GM23338 (cell line): ENCODE results near the gene SMYD3.

Experiments used
- CREB1 ChIP-seq: fragments of 250-450 bp; sonication (Bioruptor Pico); IDR thresholded peaks from 2 replicates; pipeline ENCODE4 v1.5.0; 2020; ENCODE audit warnings: low read depth, mild to moderate bottlenecking, moderate library complexity
- CTCF ChIP-seq, 2 experiments: fragments of 200-600 bp in 1 of 2; sonication (generic) in 1 of 2; conservative IDR thresholded peaks; 2 replicates each; pipeline versions ENCODE4 v1.5.1 to v1.6.1; 2016 to 2017; ENCODE audit warnings: antibody characterized with exemption in 2 of 2, low read depth in 2 of 2, mild to moderate bottlenecking in 2 of 2, moderate library complexity in 1 of 2
- ETS1 ChIP-seq: IDR thresholded peaks from 2 replicates; pipeline ENCODE4 v1.6.1; 2016; ENCODE audit warnings: antibody characterized with exemption
- EZH2 ChIP-seq: fragments of 200-600 bp; sonication (generic); IDR thresholded peaks from one replicate; pipeline ENCODE4 v1.8.0; 2017; ENCODE audit warnings: antibody characterized with exemption, mild to moderate bottlenecking, low read depth; ENCODE audit not compliant: unreplicated experiment
- EZH2phosphoT487 ChIP-seq: fragments of 200-600 bp; sonication (generic); IDR thresholded peaks from one replicate; pipeline ENCODE4 v1.8.1; 2018; ENCODE audit warnings: antibody characterized with exemption; ENCODE audit not compliant: unreplicated experiment
- JUNB ChIP-seq: IDR thresholded peaks from one replicate; pipeline ENCODE4 v1.6.1; 2016; ENCODE audit warnings: antibody characterized with exemption; ENCODE audit not compliant: unreplicated experiment
- NANOG ChIP-seq: IDR thresholded peaks from 2 replicates; pipeline ENCODE4 v1.6.1; 2016; ENCODE audit warnings: antibody characterized with exemption, borderline replicate concordance
- POLR2AphosphoS5 ChIP-seq: IDR thresholded peaks from 2 replicates; pipeline ENCODE4 v1.6.1; 2016; ENCODE audit warnings: antibody characterized with exemption, low read depth
- REST ChIP-seq: IDR thresholded peaks from one replicate; pipeline ENCODE4 v1.6.1; 2018; ENCODE audit warnings: antibody characterized with exemption; ENCODE audit not compliant: unreplicated experiment
- STAT1 ChIP-seq: IDR thresholded peaks from one replicate; pipeline ENCODE4 v1.6.1; 2016; ENCODE audit warnings: antibody characterized with exemption; ENCODE audit not compliant: unreplicated experiment
- ZNF331 ChIP-seq: fragments of 250-450 bp; sonication (Bioruptor Pico); IDR thresholded peaks from 2 replicates; pipeline ENCODE4 v1.5.0; 2020; ENCODE audit warnings: low read depth, mild to moderate bottlenecking, moderate library complexity

GRCh38 chr1:245753807-245754206 lies 753.3 kb downstream of the SMYD3 start:
- TF ChIP-seq CTCF (conservative IDR thresholded peaks at IDR 0.05; ENCODE audit: low read depth in 2 of 2) (no peak), POLR2AphosphoS5 (no peak), EZH2 (no peak), EZH2phosphoT487 (no peak), REST (no peak), ETS1 (no peak), CREB1 (CRISPR knock-in tag) (no peak), STAT1 (no peak), JUNB (no peak), NANOG (no peak), ZNF331 (CRISPR knock-in tag) (no peak)
